HG03457 (cell line): ENCODE measurements around the gene RGSL1.

Source experiments
- ATAC-seq: cut with Tn5 transposase; IDR thresholded peaks from one replicate; pipeline ENCODE4 v1.9.1; 2021; ENCODE audit warnings: moderate number of reproducible peaks; ENCODE audit not compliant: unreplicated experiment

RGSL1 gene

GRCh38 chr1:182608845-182609610, 159.1 kb downstream of the RGSL1 start:
- no peak for ATAC-seq
